DOHH2 (cell line): ENCODE results near the gene FHOD3.

Experiments used
- H3F3A ChIP-seq: fragments of 200-600 bp; sonication (generic), shearing (Covaris generic); 2 replicates; pipeline ENCODE4 v1.6.0; 2016; ENCODE audit warnings: antibody characterized with exemption, mild to moderate bottlenecking; ENCODE audit not compliant: control insufficient read depth, insufficient read depth
- H3K27ac ChIP-seq: fragments of 200-600 bp; sonication (generic); 2 replicates; pipeline ENCODE4 v1.5.1; 2014; ENCODE audit warnings: low read depth, mild to moderate bottlenecking, low read length, moderate library complexity
- H3K27me3 ChIP-seq: fragments of 200-600 bp; sonication (generic); 2 replicates; pipeline ENCODE4 v1.6.1; 2014; ENCODE audit warnings: mild to moderate bottlenecking, low read length, mixed read lengths; ENCODE audit not compliant: control insufficient read depth
- H3K36me3 ChIP-seq: fragments of 200-600 bp; sonication (generic); 2 replicates; pipeline ENCODE4 v1.6.1; 2014; ENCODE audit warnings: mild to moderate bottlenecking, low read length, moderate library complexity, mixed read lengths; ENCODE audit not compliant: control insufficient read depth
- H3K4me1 ChIP-seq: fragments of 200-600 bp; sonication (generic); 2 replicates; pipeline ENCODE4 v1.6.1; 2014; ENCODE audit warnings: mild to moderate bottlenecking, low read length, mixed read lengths; ENCODE audit not compliant: control insufficient read depth
- H3K4me2 ChIP-seq: fragments of 200-600 bp; sonication (generic); 2 replicates; pipeline ENCODE4 v1.6.0; 2014; ENCODE audit warnings: mild to moderate bottlenecking, low read length, moderate library complexity
- H3K4me3 ChIP-seq: fragments of 200-600 bp; sonication (generic); 2 replicates; pipeline ENCODE4 v1.5.1; 2014; ENCODE audit warnings: mild to moderate bottlenecking, low read length, mixed read lengths
- H3K79me2 ChIP-seq: fragments of 200-600 bp; sonication (generic); 2 replicates; pipeline ENCODE4 v1.6.1; 2014; ENCODE audit warnings: mild to moderate bottlenecking, low read length, mixed read lengths; ENCODE audit not compliant: control insufficient read depth
- H3K9me2 ChIP-seq: fragments of 200-600 bp; sonication (generic); replicated peaks from 2 replicates; pipeline ENCODE4 v1.6.1; 2014; ENCODE audit warnings: mild to moderate bottlenecking, low read length, mixed read lengths; ENCODE audit not compliant: control insufficient read depth
- H3K9me3 ChIP-seq: fragments of 200-600 bp; sonication (generic); 2 replicates; pipeline ENCODE4 v1.6.1; 2014; ENCODE audit warnings: antibody characterized with exemption, low read length, mixed read lengths; ENCODE audit not compliant: control insufficient read depth, insufficient read depth
- H4K20me1 ChIP-seq: fragments of 200-600 bp; sonication (generic); 2 replicates; pipeline ENCODE4 v1.6.0; 2014; ENCODE audit warnings: low read depth, mild to moderate bottlenecking, antibody characterized with exemption, low read length, moderate library complexity; ENCODE audit not compliant: control insufficient read depth, insufficient read depth
- EZH2phosphoT487 ChIP-seq: fragments of 200-600 bp; sonication (generic); IDR thresholded peaks from 2 replicates; pipeline ENCODE4 v1.6.1; 2017; ENCODE audit warnings: borderline replicate concordance, mild to moderate bottlenecking, antibody characterized with exemption, low read length, moderate library complexity, mixed read lengths
- TF ChIP-seq, protein P1 (sequence below): fragments of 200-600 bp; sonication (generic); IDR thresholded peaks from one replicate; pipeline ENCODE4 v1.5.1; 2014; ENCODE audit warnings: antibody characterized with exemption, mild to moderate bottlenecking, low read depth, low read length; ENCODE audit not compliant: poor library complexity, severe bottlenecking

FHOD3 gene

GRCh38 chr18:36326771-36327170 is 29.3 kb downstream of the FHOD3 start:
- no peaks in the 10 kb centered on the region for H3K36me3 ChIP-seq
- H3K9me2 ChIP-seq: no peaks in the 10 kb centered on the region
- H3K4me1 ChIP-seq: no peaks in the 10 kb centered on the region

DNA sequence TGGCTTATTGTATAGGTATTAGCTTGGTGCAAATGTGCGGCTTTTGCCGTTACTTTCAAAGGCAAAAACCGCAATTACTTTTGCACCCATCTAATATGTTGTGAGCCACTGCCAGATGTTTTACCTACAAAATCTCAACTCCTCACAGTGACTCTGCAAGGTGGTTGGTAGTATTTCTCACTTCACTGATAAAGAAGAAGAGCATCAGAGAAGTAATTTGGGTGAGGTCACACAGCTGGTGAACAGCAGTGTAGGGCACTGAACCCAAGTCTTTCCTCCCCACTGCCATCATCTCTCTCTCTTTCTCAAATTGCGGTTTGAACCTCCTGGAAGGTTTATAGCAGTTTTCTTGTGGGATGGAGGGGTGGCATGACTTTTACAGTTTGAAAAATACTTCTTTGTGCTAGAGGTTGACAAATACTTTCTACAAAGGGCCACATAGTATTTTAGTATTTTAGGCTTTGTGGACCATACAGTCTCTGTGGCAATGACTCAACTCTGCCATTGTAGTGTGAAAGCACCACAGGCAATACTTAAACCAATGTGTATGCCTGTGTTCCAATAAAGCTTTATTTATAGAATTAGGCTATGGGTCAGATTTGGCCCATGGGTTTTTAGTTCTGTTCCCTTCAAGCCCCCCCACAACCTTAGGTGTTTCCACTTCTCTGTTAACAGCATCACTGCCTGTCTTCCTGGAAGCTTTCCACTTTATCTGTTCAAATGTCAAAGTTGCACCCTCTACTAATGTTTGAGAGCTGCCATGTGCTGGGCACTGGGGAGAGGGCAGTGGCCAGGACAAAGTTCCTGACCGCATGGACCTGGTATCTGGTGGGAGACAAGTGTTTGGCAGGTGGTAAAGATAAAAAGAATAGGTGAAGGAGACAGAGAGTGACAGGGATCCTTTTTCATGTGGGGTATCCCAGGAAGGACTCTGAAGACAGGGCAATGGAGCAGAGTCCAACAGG is 30.1 kb downstream of the FHOD3 start:
- no peaks in the 10 kb centered on the region for H3K9me2 ChIP-seq
- H3K36me3 ChIP-seq: no peaks in the 10 kb centered on the region
- no peaks in the 10 kb centered on the region for H3K79me2 ChIP-seq
- H3K9me3 ChIP-seq: no peaks in the 10 kb centered on the region
- TF ChIP-seq, protein P1, sequence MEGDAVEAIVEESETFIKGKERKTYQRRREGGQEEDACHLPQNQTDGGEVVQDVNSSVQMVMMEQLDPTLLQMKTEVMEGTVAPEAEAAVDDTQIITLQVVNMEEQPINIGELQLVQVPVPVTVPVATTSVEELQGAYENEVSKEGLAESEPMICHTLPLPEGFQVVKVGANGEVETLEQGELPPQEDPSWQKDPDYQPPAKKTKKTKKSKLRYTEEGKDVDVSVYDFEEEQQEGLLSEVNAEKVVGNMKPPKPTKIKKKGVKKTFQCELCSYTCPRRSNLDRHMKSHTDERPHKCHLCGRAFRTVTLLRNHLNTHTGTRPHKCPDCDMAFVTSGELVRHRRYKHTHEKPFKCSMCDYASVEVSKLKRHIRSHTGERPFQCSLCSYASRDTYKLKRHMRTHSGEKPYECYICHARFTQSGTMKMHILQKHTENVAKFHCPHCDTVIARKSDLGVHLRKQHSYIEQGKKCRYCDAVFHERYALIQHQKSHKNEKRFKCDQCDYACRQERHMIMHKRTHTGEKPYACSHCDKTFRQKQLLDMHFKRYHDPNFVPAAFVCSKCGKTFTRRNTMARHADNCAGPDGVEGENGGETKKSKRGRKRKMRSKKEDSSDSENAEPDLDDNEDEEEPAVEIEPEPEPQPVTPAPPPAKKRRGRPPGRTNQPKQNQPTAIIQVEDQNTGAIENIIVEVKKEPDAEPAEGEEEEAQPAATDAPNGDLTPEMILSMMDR: no peak
- no peak for TF ChIP-seq EZH2phosphoT487
- peaks cover 9% of the 10 kb centered on the region for H3K27me3 ChIP-seq
- H3K4me2 ChIP-seq: no peak overlapping the region
- no peaks in the 10 kb centered on the region for H4K20me1 ChIP-seq
- H3K4me3 ChIP-seq: no peak overlapping the region
- H3K27ac ChIP-seq: no peak overlapping the region
- no peaks in the 10 kb centered on the region for H3F3A ChIP-seq
- no peaks in the 10 kb centered on the region for H3K4me1 ChIP-seq

More at GRCh38 chr18:36326771-36327170, 29.3 kb downstream of the FHOD3 start:
- Histone ChIP-seq H3K27me3 (peaks cover 7% of the 10 kb centered on the region), H3K9me3 (no peaks in the 10 kb centered on the region), H3K27ac (no peak overlapping the region), H3K4me3 (no peak overlapping the region), H3K4me2 (no peak overlapping the region), H3K79me2 (no peaks in the 10 kb centered on the region), H4K20me1 (no peaks in the 10 kb centered on the region), H3F3A (no peaks in the 10 kb centered on the region)
- TF ChIP-seq EZH2phosphoT487: no peak
- TF ChIP-seq, protein P1: no peak

DNA sequence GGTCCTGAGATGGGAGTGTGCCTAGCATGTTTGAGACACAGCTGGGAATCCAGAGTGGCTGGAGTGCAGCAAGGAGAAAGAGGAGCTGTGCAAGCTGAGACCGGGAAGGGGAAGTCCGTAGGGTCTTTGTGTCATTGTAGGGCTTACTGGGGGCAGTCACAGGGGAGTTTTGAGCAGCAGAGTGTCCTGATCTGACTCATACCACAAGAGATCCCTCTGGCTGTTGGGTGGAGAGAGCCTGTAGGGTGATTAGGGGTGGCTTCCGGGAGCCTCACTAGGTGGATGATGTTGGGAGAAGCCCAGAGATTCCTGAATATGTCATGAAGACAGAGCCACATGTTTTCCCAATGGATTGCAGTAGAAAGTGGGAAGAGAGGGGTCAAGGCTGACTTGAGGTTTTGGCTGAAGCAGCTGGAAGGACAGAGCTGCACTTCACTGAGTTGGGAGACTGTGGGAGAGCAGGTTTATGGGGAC is 30.9 kb downstream of the FHOD3 start:
- no peaks in the 10 kb centered on the region for H3K4me1 ChIP-seq
- H3K79me2 ChIP-seq: no peaks in the 10 kb centered on the region
- H3K9me3 ChIP-seq: no peaks in the 10 kb centered on the region
- TF ChIP-seq EZH2phosphoT487: no peak
- TF ChIP-seq, protein P1: no peak
- no peak overlapping the region for H3K27ac ChIP-seq
- no peak overlapping the region for H3K4me2 ChIP-seq
- H4K20me1 ChIP-seq: no peaks in the 10 kb centered on the region
- H3K27me3 ChIP-seq: peaks cover 10% of the 10 kb centered on the region
- H3K4me3 ChIP-seq: no peak overlapping the region
- H3F3A ChIP-seq: no peaks in the 10 kb centered on the region
- H3K9me2 ChIP-seq: no peaks in the 10 kb centered on the region
- H3K36me3 ChIP-seq: no peaks in the 10 kb centered on the region
